CD4-positive, alpha-beta T cell treated with Interleukin-12 subunit alpha and Interleukin-12 subunit beta, for 1 hour (primary cell): Measurements from ENCODE around the gene MYO1D.

Experiments
- DNase-seq: peaks from one replicate; pipeline ENCODE4 v3.0.0-alpha.2; 2020

The MYO1D gene

GRCh38 chr17:32810690-32811089 is 66.2 kb downstream of the MYO1D start:
- DNase-seq = no peak

DNA sequence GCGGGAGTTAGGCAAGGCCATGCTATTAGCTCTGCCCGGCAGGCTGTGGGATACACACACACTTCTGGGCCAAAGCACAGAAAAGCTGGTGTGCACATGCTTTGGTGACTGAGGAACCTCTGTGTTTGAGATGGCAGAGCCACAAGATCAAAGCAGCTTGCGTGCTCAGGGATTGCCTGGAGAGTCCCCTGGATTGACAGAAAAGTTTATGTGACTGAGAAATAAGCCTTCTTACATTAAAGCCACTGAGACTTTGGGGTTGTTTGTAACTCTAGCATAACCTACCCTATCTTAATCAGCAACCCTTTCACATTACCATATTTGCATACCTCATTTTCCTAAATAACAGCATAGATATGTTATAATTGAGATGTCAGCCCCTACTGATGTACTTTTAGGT is 69.3 kb downstream of the MYO1D start:
- DNase-seq = no peak

DNA sequence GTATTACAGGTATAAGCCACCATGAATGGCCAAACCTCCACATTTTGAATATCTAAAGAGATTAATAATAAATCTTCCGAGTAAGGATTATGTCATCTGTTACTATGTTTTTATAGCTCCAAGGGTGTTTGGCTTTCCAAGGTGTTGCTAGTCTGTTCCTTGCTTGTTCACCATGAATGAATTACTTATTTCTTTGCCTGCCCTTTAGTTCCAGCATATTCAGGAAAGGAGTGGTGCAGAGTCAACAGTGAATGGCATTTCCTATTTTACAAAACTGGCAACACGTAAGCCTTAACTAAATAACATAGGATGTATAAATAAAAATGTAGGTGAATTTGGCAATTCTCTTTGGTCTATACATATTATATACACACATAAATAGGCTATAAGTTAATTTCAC is 70.3 kb downstream of the MYO1D start:
- DNase-seq = no peak

DNA sequence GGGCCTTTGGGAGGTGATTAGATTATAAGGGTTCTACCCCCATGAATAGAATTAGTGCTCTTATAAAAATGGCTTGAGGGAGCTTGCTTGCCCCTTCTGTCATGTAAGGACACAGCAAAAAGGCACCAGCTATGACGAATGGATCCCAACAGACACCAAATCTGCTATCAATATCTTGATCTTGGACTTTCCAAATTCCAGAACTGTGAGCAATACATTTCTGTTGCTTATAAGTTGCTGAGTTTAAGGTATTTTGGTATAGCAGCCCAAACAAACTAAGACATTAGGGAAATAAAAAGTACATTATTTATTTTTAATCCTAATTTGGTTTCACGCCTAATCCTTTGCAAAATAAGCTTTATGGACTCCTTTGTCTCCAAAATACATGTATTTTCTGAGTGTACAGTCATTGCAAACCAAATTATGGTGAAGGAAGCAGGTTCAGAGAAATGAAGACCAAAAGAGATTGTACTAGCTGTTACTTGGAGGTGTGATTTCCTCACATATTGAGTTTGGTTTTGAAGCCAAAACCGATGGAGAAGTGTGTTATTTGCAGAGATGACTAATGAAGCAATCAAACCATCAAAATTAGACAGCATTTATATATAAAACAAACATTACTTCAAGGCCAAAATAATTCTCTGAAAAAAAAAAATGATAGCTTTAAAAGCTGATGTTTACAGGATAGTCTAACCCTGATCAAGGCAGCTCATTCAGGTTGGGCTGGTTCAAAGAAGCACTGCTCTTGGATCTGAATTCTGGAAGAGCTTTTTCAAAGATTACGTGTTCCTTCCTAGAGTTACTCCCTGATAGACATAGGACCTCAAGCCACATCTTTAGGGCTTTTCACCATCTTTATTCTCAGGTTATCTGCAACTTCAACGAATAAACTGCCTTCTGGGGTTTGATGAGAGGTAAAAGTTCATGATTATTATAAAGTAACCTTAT is 71.6 kb downstream of the MYO1D start:
- no peak for DNase-seq

DNA sequence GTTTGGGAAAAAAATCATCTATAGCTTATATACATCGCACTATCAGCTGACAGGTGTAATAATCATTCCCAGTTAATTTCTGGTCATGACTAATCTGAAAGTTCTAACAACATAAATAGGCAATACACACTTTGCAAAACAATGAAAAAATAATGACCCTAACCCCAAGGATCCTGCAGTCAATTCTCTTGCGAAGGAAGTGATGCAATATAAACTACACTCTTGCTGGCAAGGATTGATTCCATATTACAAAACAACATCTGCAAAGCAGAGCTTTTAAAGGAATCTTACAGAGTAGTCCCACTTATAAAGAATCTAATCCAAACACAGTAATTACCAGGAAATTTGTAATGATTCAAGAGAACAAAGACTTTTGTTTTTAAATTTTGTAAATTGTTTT is 73.4 kb downstream of the MYO1D start:
- no peak for DNase-seq

- no peak for DNase-seq
Observed at GRCh38 chr17:32802306-32802705, 74.6 kb downstream of the MYO1D start.

GRCh38 chr17:32801641-32802040 is 75.3 kb downstream of the MYO1D start:
- no peak for DNase-seq

GRCh38 chr17:32801193-32801592 is 75.7 kb downstream of the MYO1D start:
- no peak for DNase-seq

DNA sequence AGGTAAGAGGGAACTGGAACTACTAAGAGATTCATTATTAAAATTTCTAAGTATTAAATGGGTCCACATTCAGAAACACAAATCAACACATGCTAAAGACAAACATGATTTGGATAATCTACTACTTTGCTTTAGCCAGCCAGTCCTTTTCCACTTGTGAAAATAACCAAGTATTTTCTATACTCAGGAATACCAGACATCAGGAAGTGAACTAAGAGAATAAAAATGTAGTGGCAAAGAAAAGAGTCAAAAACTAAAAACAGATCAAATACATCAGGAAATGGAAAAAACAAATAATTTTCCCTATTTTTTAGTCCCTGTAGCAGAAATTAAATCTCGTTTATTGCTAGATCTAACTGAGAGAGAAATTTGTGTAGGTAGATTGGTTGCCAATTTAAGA is 78.0 kb downstream of the MYO1D start:
- DNase-seq = no peak

DNA sequence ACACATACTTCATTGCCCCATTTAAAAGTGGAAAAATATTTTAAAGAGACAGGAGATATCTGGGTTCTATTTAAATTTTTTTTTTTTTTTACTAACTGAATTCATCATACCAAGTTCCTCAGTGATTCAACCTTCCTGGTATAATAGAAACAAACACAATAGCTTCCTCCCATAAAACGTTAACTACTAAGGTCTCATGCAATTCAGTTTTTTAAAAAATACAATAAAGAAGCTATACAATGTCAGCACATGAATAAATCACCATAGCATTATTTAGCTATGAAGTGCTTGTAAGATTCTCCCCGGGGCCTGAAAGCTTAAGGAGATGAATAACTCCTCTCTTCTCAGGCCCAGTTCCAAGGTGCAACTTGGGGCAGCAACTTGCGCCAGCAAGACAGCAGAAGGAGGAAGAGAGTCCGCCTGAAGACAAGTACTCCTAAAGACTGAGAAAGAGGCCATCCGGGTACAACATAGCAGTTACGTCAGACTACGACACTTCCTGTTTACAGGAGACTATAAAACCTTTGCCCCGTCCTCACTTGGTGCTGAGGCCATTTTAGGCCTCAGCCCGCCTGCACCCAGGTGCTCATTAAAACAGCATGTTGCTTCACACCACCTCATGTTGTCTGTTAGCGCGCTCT is 81.5 kb downstream of the MYO1D start:
- no peak for DNase-seq

GRCh38 chr17:32794533-32795246 is 82.2 kb downstream of the MYO1D start:
- no peak for DNase-seq

- DNase-seq = no peak
Observed at GRCh38 chr17:32793841-32794240, 83.1 kb downstream of the MYO1D start.

DNA sequence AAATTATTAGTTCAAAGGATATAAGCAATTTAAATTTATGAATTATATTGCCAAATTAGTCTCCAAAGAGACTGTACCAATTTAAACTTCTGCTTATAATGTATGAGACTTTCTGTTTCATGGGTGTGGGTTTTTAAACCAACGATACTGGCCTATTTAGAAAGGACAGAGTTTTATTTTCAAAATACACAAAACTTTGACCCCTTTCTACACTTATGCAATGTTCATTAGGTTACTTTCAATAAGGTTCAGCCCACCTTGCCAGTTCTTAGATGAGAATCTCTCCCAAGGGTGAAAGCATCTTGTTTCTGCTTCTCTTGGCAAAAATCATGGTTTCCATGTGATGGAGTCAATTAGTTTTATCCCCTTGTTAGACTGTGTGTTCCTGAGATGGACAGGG is 84.7 kb downstream of the MYO1D start:
- no peak for DNase-seq

- DNase-seq = no peak
Observed at GRCh38 chr17:32786169-32786568, 90.8 kb downstream of the MYO1D start.

DNA sequence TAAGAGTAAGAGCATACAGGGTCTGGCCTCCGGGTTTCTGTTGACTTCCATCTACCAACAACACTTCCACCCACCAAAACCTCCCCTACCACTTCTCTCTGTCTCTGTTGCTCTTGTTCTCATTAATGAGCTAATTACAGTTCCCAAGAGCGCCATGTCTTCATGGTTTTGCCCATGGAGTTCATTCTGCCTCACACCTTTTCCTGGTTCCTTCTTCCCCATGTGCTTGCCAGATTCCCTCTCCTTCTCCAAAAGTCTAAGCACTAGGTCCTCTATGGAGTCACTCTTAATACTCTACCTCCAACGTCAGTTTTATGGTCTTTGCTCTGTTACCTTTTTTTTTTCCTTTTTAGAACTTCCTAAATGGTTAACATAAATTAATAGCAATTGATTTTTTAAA is 92.8 kb downstream of the MYO1D start:
- DNase-seq = no peak

GRCh38 chr17:32783602-32784001 is 93.3 kb downstream of the MYO1D start:
- DNase-seq = peak; percentile 62

- no peak for DNase-seq
Observed at GRCh38 chr17:32780721-32781120, 96.2 kb downstream of the MYO1D start.

GRCh38 chr17:32777922-32778321 is 99.0 kb downstream of the MYO1D start:
- DNase-seq = no peak

- DNase-seq = no peak
Observed at GRCh38 chr17:32777436-32777835, 99.5 kb downstream of the MYO1D start.

DNA sequence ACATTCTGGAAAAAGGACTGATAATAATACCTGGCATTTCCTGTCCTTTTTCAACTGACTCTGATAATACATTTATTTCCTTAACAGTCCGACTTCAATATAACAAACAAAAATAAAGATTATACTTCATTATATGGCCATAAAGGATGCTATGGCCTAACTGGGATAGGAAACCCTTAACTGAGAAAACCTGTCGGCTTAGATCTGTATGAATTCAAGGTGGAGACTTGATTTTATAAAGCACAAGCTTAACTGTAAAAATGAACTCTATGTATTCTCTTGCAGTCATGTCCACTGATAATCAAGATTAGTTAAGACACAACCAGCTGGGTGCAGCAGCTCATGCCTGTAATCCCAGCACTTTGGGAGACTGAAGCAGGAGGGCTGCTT is 102.2 kb downstream of the MYO1D start:
- no peak for DNase-seq

DNA sequence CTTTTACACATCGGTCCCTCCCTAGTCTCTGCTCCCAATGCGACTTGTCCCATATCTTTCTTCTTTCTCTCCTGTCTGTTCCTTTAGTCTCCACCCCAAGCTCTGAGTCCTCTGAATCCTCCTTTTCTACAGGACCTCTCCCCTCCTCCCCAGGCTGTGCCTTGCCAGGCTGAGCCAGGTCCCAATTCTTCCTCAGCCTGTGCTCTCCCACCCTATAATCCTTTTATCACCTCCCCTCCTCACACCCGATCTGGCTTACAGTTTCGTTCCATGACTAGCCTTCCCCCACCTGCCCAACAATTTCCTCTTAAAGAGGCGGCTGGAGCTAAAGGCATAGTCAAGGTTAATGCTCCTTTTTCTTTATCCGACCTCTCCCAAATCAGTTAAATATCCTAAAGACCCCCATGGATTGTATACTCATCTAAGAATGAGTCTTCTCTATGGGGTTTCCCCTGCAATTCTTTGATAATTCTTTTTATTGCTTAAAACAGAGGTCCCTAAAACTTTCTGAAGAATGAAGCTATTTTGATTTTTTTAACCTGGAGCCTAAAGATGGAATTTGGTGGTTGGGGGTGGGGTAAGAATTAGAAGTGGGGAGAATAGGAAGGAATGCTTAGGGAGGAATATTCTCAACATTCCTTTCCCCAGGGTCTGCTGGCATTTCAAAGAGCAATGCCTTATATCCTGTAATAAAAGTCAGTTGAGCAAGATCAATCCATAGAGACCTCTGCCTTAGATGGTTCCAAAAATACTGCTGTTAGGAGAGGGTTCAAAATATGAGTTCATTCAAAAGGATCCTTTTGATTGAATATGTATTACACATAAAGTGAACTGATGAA is 102.8 kb downstream of the MYO1D start:
- no peak for DNase-seq

DNA sequence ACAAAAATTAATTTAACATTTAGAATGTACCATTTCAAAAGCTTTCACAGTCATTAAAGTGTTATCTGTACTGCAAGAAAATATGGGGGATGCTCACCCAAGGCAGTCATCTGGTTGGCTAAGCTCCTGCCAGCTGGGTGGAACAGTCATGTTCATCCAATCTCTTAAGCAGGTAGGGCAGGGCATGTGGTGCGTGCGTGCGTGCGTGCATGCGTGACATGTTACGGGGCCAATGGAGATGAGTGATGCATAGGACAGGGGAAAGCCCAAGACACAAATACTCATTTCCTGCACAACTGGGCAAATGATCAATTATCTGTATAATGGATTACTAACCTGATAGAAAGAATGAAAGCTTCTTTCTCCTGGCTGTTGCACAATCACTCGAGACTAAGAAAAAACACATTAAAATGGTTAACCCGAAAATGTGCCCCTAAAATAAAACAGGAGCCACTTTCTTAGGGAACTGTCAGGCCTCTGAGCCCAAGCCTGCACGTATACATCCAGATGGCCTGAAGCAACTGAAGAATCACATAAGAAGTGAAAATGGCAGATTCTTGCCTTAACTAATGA is 104.4 kb downstream of the MYO1D start:
- no peak for DNase-seq

DNA sequence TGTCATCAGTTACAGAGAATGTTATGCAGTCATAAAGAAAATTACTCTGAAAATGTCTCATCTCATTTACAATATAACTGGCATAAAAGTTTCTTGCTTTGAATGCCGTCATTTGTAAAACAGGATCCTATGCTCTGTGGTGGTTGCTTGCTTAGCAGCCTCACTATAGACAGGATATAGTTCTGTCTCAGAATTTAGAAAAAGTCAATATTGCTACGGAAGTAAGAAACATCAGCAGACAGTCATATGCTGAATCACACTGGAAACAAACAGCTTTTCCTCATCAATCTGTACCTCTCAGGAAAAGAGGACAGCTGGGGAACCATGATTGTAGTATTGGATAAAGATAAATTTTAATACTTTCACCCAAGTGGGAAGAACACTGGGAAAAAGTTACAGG is 105.5 kb downstream of the MYO1D start:
- no peak for DNase-seq
